Lung (tissue), 12 donors: Measurements from ENCODE around the gene TEDC2. TPM values are rescaled to one million over a fixed set of nuclear protein-coding genes. Genes with fewer than 3 reads are reported as not detected.

Experiments
- ATAC-seq: fragments of 200-7000 bp; cut with Tn5 transposase; one replicate; pipeline ENCODE4 v1.9.1; 2020; ENCODE audit warnings: moderate number of reproducible peaks; ENCODE audit not compliant: insufficient read depth, low FRiP score
- DNase-seq, 3 donors: peaks; one replicate each; pipeline ENCODE4 v3.0.0-alpha.2; 2013 to 2017
- H3K27ac ChIP-seq, 2 donors: one replicate each; pipeline ENCODE4 v1.5.1; 2013; ENCODE audit warnings: mild to moderate bottlenecking in 2 of 2, moderate library complexity in 2 of 2, control low read depth in 1 of 2, inconsistent platforms in 1 of 2, low read depth in 1 of 2, low read length in 1 of 2
- H3K27me3 ChIP-seq, 3 donors: one replicate each; pipeline ENCODE4 v1.5.1; 2013; ENCODE audit warnings: low read length in 2 of 3; ENCODE audit not compliant: control insufficient read depth in 3 of 3, insufficient read depth in 3 of 3
- H3K36me3 ChIP-seq, 4 donors: one replicate each; pipeline ENCODE4 v1.5.1; 2013; ENCODE audit warnings: low read length in 4 of 4, mild to moderate bottlenecking in 1 of 4, moderate library complexity in 1 of 4; ENCODE audit not compliant: control insufficient read depth in 4 of 4, insufficient read depth in 4 of 4
- H3K4me1 ChIP-seq, 5 donors: one replicate each; pipeline ENCODE4 v1.5.1; 2013; ENCODE audit warnings: low read length in 5 of 5, mild to moderate bottlenecking in 2 of 5, moderate library complexity in 1 of 5; ENCODE audit not compliant: control insufficient read depth in 5 of 5, insufficient read depth in 5 of 5
- H3K4me3 ChIP-seq: one replicate; pipeline ENCODE4 v1.5.1; 2013; ENCODE audit warnings: mild to moderate bottlenecking, control low read depth, moderate library complexity
- H3K9ac ChIP-seq, 2 donors: one replicate each; pipeline ENCODE4 v1.5.1; 2013; ENCODE audit warnings: low read length in 2 of 2, control low read depth in 1 of 2; ENCODE audit not compliant: insufficient read depth in 1 of 2
- H3K9me3 ChIP-seq, 4 donors: one replicate each; pipeline ENCODE4 v1.5.1; 2013; ENCODE audit warnings: low read length in 3 of 4, mild to moderate bottlenecking in 1 of 4, moderate library complexity in 1 of 4; ENCODE audit not compliant: control insufficient read depth in 4 of 4, insufficient read depth in 3 of 4
- WGBS, 2 donors: extraction: QIAGEN DNeasy Blood & Tissue Kit; methylation state at CpG; one replicate each; pipeline ENCODE4 v1.1.7; 2013; 5-methylcytosine and 5-hydroxymethylcytosine counted together
- polyA plus RNA-seq, 2 donors: library from polyadenylated mRNA; stranded (reverse); fragments of 200-250 nt; gene quantifications; one replicate each; pipeline ENCODE4 v1.2.1, GENCODE V29; 2013
- total RNA-seq, 2 donors: library from RNA; depleted of rRNA in 1 of 2; stranded (reverse); fragments of >200 nt in 1 of 2; gene quantifications; one replicate each; pipeline ENCODE4 v1.2.1, GENCODE V29; 2014 to 2021
- TF ChIP-seq, protein P1 (sequence below): IDR thresholded peaks from 2 replicates; pipeline ENCODE4 v1.5.1; 2012; ENCODE audit warnings: mild to moderate bottlenecking; ENCODE audit errors: control extremely low read depth, extremely low read depth
- donor health status: control.
- donor health status: control.
- donor health status: Bipolar disorder and iron deficiency.
- donor health status: healthy.
- donor health status: DM: yes; HTN: yes; CAD: no.

Gene TEDC2
- total and polyA plus RNA-seq, 4 donors, result 1.1 to 3.6 (median 2.2) TPM

DNA sequence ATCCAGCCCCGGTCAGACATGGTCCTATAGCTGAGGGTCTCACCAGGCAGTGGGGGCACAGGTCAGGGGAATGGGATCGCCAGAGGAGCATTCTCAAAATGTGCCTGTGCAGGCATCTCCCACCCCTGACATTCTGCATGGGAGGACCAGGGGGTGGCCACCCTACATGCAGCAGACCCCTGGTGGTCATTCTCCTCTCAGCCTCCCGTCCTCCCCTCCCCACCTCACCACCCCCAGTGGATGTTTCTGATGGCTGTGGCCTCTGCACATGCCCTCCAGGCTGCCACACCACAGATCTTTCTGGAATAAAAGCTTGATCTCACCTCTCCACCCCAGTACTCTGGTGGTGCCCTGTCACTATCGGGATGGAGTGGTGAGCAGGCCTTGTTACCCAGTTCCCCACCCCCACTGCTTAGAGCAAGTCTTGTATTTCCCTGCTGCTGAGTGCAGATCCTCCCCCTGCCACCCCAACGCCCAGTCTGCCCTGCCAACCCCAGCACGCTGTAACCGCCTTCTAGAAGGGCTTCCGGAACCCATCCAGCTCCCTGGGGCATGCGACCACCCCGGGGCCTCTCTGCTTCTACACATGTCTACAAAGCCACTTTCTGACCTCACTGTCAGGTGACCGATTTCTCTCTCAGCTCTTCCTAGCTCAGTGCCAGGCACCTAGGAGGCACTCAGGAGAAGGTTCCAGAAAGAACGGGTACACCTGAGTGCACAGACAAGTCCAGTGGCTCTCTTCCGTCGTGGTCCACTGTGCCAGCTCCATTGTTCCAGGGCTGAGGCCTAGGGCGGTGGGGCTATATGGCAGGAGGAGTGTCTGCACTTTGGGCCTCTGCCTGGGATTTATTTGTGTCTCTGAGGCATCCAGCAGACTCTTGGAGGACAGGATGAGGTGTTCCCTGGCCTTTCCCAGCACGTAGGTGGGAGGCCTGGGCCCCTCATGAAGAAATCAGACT lies 24.3 kb downstream of the TEDC2 start:
- no peaks in the 10 kb centered on the region for H3K27me3 ChIP-seq
- TF ChIP-seq, protein P1, sequence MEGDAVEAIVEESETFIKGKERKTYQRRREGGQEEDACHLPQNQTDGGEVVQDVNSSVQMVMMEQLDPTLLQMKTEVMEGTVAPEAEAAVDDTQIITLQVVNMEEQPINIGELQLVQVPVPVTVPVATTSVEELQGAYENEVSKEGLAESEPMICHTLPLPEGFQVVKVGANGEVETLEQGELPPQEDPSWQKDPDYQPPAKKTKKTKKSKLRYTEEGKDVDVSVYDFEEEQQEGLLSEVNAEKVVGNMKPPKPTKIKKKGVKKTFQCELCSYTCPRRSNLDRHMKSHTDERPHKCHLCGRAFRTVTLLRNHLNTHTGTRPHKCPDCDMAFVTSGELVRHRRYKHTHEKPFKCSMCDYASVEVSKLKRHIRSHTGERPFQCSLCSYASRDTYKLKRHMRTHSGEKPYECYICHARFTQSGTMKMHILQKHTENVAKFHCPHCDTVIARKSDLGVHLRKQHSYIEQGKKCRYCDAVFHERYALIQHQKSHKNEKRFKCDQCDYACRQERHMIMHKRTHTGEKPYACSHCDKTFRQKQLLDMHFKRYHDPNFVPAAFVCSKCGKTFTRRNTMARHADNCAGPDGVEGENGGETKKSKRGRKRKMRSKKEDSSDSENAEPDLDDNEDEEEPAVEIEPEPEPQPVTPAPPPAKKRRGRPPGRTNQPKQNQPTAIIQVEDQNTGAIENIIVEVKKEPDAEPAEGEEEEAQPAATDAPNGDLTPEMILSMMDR, result no peak
- H3K4me1 ChIP-seq, result peaks cover 0 to 57% (median 9%) of the 10 kb centered on the region in 5 donors
- H3K9ac ChIP-seq, result no peak overlapping the region
- DNase-seq (no peak), ATAC-seq (no peak)
- H3K4me3 ChIP-seq, result no peak overlapping the region
- no peaks in the 10 kb centered on the region for H3K9me3 ChIP-seq
- 84 to 92% methylated on average over 16 of the region's 16 CpGs for WGBS, 2 donors
- no peak overlapping the region for H3K27ac ChIP-seq
- no peaks in the 10 kb centered on the region for H3K36me3 ChIP-seq

DNA sequence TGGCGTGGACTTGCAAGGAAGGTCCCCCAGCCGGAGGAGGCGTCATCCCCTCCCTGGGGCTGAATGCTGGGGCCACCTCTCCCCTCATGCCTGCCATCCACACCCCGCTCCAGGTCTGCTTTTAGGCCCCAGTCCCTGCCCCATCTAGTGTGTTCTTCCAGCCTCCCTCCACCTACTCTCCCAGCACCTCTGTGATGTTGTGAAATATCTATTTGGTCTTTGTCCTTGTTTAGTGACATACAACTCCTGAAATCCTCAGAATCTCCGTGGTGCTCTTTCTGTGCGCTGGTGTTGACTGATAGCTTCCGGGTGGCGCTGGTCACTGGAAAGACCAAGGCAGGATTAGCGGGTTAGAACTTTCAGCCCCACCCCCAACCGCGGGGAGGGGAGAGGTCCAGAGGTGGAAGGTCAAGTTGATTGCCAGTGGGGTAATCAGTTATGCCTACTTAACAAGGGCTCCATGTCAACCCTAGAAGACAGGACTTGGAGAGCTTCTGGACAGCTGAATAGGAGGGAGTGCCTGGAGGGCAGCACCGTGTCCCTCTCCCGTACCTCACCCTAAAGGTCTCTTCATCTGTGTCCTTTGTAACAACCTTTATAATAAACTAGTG lies 25.1 kb downstream of the TEDC2 start:
- no peak overlapping the region for H3K27ac ChIP-seq
- no peaks in the 10 kb centered on the region for H3K9me3 ChIP-seq
- no peak for ATAC-seq
- no peak for DNase-seq
- TF ChIP-seq, protein P1, result no peak
- H3K9ac ChIP-seq, result no peak overlapping the region
- H3K27me3 ChIP-seq, result no peaks in the 10 kb centered on the region
- WGBS, 2 donors, result 84 to 93% methylated on average over 13 of the region's 13 CpGs
- H3K4me1 ChIP-seq, result peaks cover 0 to 57% (median 9%) of the 10 kb centered on the region in 5 donors
- H3K36me3 ChIP-seq, result no peaks in the 10 kb centered on the region
- H3K4me3 ChIP-seq, result no peak overlapping the region

DNA sequence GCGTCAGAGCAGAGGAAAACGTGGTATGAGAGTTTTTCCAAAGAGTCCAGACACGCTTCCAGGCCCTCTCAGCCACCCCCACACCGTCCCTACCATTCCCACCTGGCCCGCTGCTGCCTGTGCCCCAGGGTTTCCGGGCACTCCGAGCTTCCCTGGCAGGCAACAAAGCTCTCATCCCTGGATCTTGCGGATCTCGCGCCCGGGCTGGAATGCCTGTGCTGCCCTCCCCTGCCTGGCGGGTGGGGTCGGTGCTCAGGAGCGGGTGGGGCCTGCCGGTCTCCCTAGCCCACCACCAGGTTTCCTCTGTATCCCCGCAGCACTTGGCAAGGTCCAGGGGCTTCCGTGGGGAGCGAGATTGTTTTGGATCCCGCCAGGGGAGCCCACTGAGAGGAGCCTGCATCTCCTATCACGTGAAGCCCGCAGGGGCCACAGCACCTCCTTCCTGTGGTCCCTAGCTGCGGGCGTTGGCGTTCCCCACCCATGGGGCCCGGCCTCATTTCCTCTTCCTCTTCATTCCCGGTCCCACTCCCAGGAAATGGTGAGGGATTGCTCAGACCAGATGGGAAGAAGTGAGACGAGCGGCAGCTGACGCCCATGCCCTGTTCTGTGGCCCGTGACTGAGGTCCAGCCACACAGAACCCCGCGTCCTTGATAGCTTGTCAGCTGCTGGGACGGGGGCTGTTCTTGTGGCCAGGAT lies 26.1 kb downstream of the TEDC2 start:
- DNase-seq (no peak), ATAC-seq (no peak)
- H3K27ac ChIP-seq, result peak overlapping the region in 1 of 2 donors; percentile 18
- no peaks in the 10 kb centered on the region for H3K9me3 ChIP-seq
- H3K27me3 ChIP-seq, result no peaks in the 10 kb centered on the region
- no peak overlapping the region for H3K4me3 ChIP-seq
- H3K9ac ChIP-seq, result no peak overlapping the region
- TF ChIP-seq, protein P1, result no peak
- 62 to 67% methylated on average over 33 of the region's 33 CpGs for WGBS, 2 donors
- peaks cover 0 to 57% (median 9%) of the 10 kb centered on the region in 5 donors for H3K4me1 ChIP-seq
- peaks cover 0 to 4% (median 0%) of the 10 kb centered on the region in 4 donors for H3K36me3 ChIP-seq
